HG02981 (cell line): ENCODE data around the gene PLXNA2.

ENCODE experiments used
- ATAC-seq: cut with Tn5 transposase; IDR thresholded peaks from one replicate; pipeline ENCODE4 v1.9.1; 2021; ENCODE audit warnings: mild to moderate bottlenecking, moderate library complexity; ENCODE audit not compliant: unreplicated experiment

The PLXNA2 gene

GRCh38 chr1:208149776-208150514, 94.2 kb downstream of the PLXNA2 start:
- no peak for ATAC-seq

GRCh38 chr1:208149213-208149612, 95.0 kb downstream of the PLXNA2 start:
- ATAC-seq: no peak

- no peak for ATAC-seq
Observed at GRCh38 chr1:208148380-208148779, 95.8 kb downstream of the PLXNA2 start.

- no peak for ATAC-seq
Observed at GRCh38 chr1:208146650-208147049, 97.5 kb downstream of the PLXNA2 start.

- no peak for ATAC-seq
Observed at GRCh38 chr1:208145167-208145566, 99.0 kb downstream of the PLXNA2 start.

- no peak for ATAC-seq
Observed at GRCh38 chr1:208142590-208143382, 101.4 kb downstream of the PLXNA2 start.

- ATAC-seq: no peak
Observed at GRCh38 chr1:208141610-208142192, 102.5 kb downstream of the PLXNA2 start.

- no peak for ATAC-seq
Observed at GRCh38 chr1:208139434-208140045, 104.6 kb downstream of the PLXNA2 start.

- no peak for ATAC-seq
Observed at GRCh38 chr1:208137193-208137592, 107.0 kb downstream of the PLXNA2 start.

GRCh38 chr1:208136459-208137182, 107.6 kb downstream of the PLXNA2 start:
- no peak for ATAC-seq

GRCh38 chr1:208135354-208135753, 108.8 kb downstream of the PLXNA2 start:
- no peak for ATAC-seq

GRCh38 chr1:208134491-208134890, 109.7 kb downstream of the PLXNA2 start:
- ATAC-seq: no peak

GRCh38 chr1:208133355-208133754, 110.8 kb downstream of the PLXNA2 start:
- ATAC-seq: no peak

- ATAC-seq: peak; percentile 72
Observed at GRCh38 chr1:208132287-208132882, 111.8 kb downstream of the PLXNA2 start.

GRCh38 chr1:208131621-208132286, 112.4 kb downstream of the PLXNA2 start:
- peak; percentile 12 for ATAC-seq

- no peak for ATAC-seq
Observed at GRCh38 chr1:208129487-208129886, 114.7 kb downstream of the PLXNA2 start.

- ATAC-seq: no peak
Observed at GRCh38 chr1:208129060-208129459, 115.1 kb downstream of the PLXNA2 start.

GRCh38 chr1:208127792-208128529, 116.2 kb downstream of the PLXNA2 start:
- ATAC-seq: no peak

GRCh38 chr1:208127284-208127683, 116.9 kb downstream of the PLXNA2 start:
- ATAC-seq: no peak
